H9 (cell line): ENCODE results near the gene CABLES1. TPM values are rescaled to one million over a fixed set of nuclear protein-coding genes. Genes with fewer than 3 reads are reported as not detected.

Experiments used
- DNase-seq: peaks from one replicate; pipeline ENCODE4 v3.0.0-alpha.2; 2017
- H2AFZ ChIP-seq: one replicate; pipeline ENCODE4 v1.6.1; 2013; ENCODE audit warnings: mild to moderate bottlenecking, low read length, control low read depth, moderate library complexity
- H2AK5ac ChIP-seq: 2 replicates; pipeline ENCODE4 v1.6.1; 2013; ENCODE audit warnings: low read length, control low read depth, mixed read lengths; ENCODE audit not compliant: insufficient read length
- H2BK120ac ChIP-seq: one replicate; pipeline ENCODE4 v1.6.1; 2013; ENCODE audit warnings: low read depth, mild to moderate bottlenecking, low read length, control low read depth, inconsistent platforms; ENCODE audit not compliant: poor library complexity, severe bottlenecking
- H2BK12ac ChIP-seq: 2 replicates; pipeline ENCODE4 v1.6.1; 2013; ENCODE audit warnings: low read length, control low read depth, mixed read lengths, low read depth; ENCODE audit not compliant: insufficient read length
- H2BK15ac ChIP-seq: 2 replicates; pipeline ENCODE4 v1.6.1; 2013; ENCODE audit warnings: low read depth, low read length, control low read depth
- H2BK20ac ChIP-seq: one replicate; pipeline ENCODE4 v1.6.1; 2013; ENCODE audit warnings: low read depth, mild to moderate bottlenecking, low read length, control low read depth, inconsistent platforms; ENCODE audit not compliant: poor library complexity, severe bottlenecking
- H2BK5ac ChIP-seq: 2 replicates; pipeline ENCODE4 v1.6.1; 2013; ENCODE audit warnings: low read length, control low read depth, mixed read lengths; ENCODE audit not compliant: insufficient read length
- H3K14ac ChIP-seq: 2 replicates; pipeline ENCODE4 v1.6.1; 2013; ENCODE audit warnings: low read length, control low read depth; ENCODE audit not compliant: insufficient read depth
- H3K18ac ChIP-seq: 2 replicates; pipeline ENCODE4 v1.6.1; 2013; ENCODE audit warnings: low read depth, mild to moderate bottlenecking, mixed read lengths, low read length, control low read depth; ENCODE audit not compliant: insufficient read length
- H3K23ac ChIP-seq: 2 replicates; pipeline ENCODE4 v1.6.1; 2013; ENCODE audit warnings: low read length, control low read depth, mixed read lengths, low read depth; ENCODE audit not compliant: insufficient read length
- H3K23me2 ChIP-seq: 2 replicates; pipeline ENCODE4 v1.6.1; 2013; ENCODE audit warnings: low read depth, mild to moderate bottlenecking, mixed read lengths, low read length, control low read depth; ENCODE audit not compliant: insufficient read length, poor library complexity, severe bottlenecking
- H3K27ac ChIP-seq: 2 replicates; pipeline ENCODE4 v1.5.1; 2013; ENCODE audit warnings: low read length, control low read depth, mixed read lengths, low read depth; ENCODE audit not compliant: insufficient read length
- H3K27me3 ChIP-seq: 2 replicates; pipeline ENCODE4 v1.6.1; 2013; ENCODE audit warnings: low read length, control low read depth, inconsistent platforms; ENCODE audit not compliant: insufficient read depth
- H3K4ac ChIP-seq: 2 replicates; pipeline ENCODE4 v1.6.1; 2013; ENCODE audit warnings: low read depth, mild to moderate bottlenecking, control low read depth, inconsistent platforms, low read length, moderate library complexity
- H3K4me1 ChIP-seq: 2 replicates; pipeline ENCODE4 v1.6.1; 2013; ENCODE audit warnings: low read length, control low read depth, inconsistent platforms; ENCODE audit not compliant: insufficient read depth
- H3K4me2 ChIP-seq: 2 replicates; pipeline ENCODE4 v1.6.1; 2013; ENCODE audit warnings: low read length, control low read depth, mixed read lengths; ENCODE audit not compliant: insufficient read length, insufficient read depth
- H3K56ac ChIP-seq: 2 replicates; pipeline ENCODE4 v1.6.1; 2013; ENCODE audit warnings: low read depth, mild to moderate bottlenecking, mixed read lengths, low read length, control low read depth; ENCODE audit not compliant: insufficient read length
- H3K79me1 ChIP-seq: 2 replicates; pipeline ENCODE4 v1.6.1; 2013; ENCODE audit warnings: low read depth, mild to moderate bottlenecking, moderate library complexity, low read length, control low read depth, inconsistent platforms; ENCODE audit not compliant: insufficient read depth, poor library complexity, severe bottlenecking
- H3K79me2 ChIP-seq: 2 replicates; pipeline ENCODE4 v1.6.1; 2013; ENCODE audit warnings: low read length, control low read depth, inconsistent platforms; ENCODE audit not compliant: insufficient read depth
- H3K9ac ChIP-seq: 2 replicates; pipeline ENCODE4 v1.6.1; 2013; ENCODE audit warnings: low read length, control low read depth, mixed read lengths; ENCODE audit not compliant: insufficient read length; ENCODE audit errors: extremely low read depth
- H3K9me3 ChIP-seq: one replicate; pipeline ENCODE4 v1.6.1; 2013; ENCODE audit warnings: low read depth, low read length, inconsistent platforms; ENCODE audit not compliant: control insufficient read depth
- H3T11ph ChIP-seq: one replicate; pipeline ENCODE4 v1.6.1; 2013; ENCODE audit warnings: mild to moderate bottlenecking, low read length, control low read depth, inconsistent platforms
- H4K20me1 ChIP-seq: one replicate; pipeline ENCODE4 v1.6.1; 2013; ENCODE audit not compliant: control insufficient read depth, insufficient read length, insufficient read depth
- H4K5ac ChIP-seq: 2 replicates; pipeline ENCODE4 v1.6.1; 2013; ENCODE audit warnings: low read depth, mild to moderate bottlenecking, mixed read lengths, low read length, control low read depth; ENCODE audit not compliant: insufficient read length
- H4K8ac ChIP-seq: replicated peaks from 2 replicates; pipeline ENCODE4 v1.6.1; 2013; ENCODE audit warnings: low read length, control low read depth, mixed read lengths, low read depth; ENCODE audit not compliant: insufficient read length
- H4K91ac ChIP-seq: 2 replicates; pipeline ENCODE4 v1.6.1; 2013; ENCODE audit warnings: low read depth, mild to moderate bottlenecking, moderate library complexity, mixed read lengths, low read length, control low read depth; ENCODE audit not compliant: insufficient read length
- H3K27ac Mint-ChIP-seq, 3 experiments: 2 replicates in 2 of 3; 3 replicates in 1 of 3; pipeline ENCODE4 v1.8.0; 2020 to 2021; ENCODE audit warnings: mixed read lengths in 3 of 3, mild to moderate bottlenecking in 1 of 3, moderate library complexity in 1 of 3
- H3K27me3 Mint-ChIP-seq: 2 replicates; pipeline ENCODE4 v1.8.0; 2021; ENCODE audit warnings: low read depth, mild to moderate bottlenecking, moderate library complexity, mixed read lengths
- H3K36me3 Mint-ChIP-seq, 3 experiments: 2 replicates in 2 of 3; 3 replicates in 1 of 3; pipeline ENCODE4 v1.8.0; 2020 to 2021; ENCODE audit warnings: low read depth in 3 of 3, mixed read lengths in 3 of 3; ENCODE audit not compliant: insufficient read depth in 1 of 3
- H3K4me1 Mint-ChIP-seq, 2 experiments: 2 replicates each; pipeline ENCODE4 v1.8.0; 2020; ENCODE audit warnings: mixed read lengths in 2 of 2
- H3K4me3 Mint-ChIP-seq, 2 experiments: 2 replicates in 1 of 2; 3 replicates in 1 of 2; pipeline ENCODE4 v1.8.0; 2020 to 2021; ENCODE audit warnings: mild to moderate bottlenecking in 2 of 2, mixed read lengths in 2 of 2, moderate library complexity in 1 of 2
- H3K9me3 Mint-ChIP-seq, 2 experiments: 2 replicates in 1 of 2; 3 replicates in 1 of 2; pipeline ENCODE4 v1.8.0; 2020; ENCODE audit warnings: mild to moderate bottlenecking in 2 of 2, mixed read lengths in 2 of 2, moderate library complexity in 1 of 2
- CTCF ChIP-seq: fragments of 200-600 bp; sonication (generic); conservative IDR thresholded peaks from 3 replicates; pipeline ENCODE4 v1.8.0; 2021; ENCODE audit warnings: antibody characterized with exemption, mild to moderate bottlenecking
- WGBS: extraction: QIAGEN DNeasy Blood & Tissue Kit; methylation state at CpG from one replicate; pipeline ENCODE4 v1.1.7; 2013; ENCODE audit warnings: missing lambda C conversion rate, low lambda C conversion rate, mixed read lengths; ENCODE audit not compliant: insufficient read length; ENCODE audit errors: extremely low coverage; 5-methylcytosine and 5-hydroxymethylcytosine counted together
- total RNA-seq: library from RNA; stranded (reverse); gene quantifications from 2 replicates; pipeline ENCODE4 v1.2.1, GENCODE V29; 2021

CABLES1 gene
- total RNA-seq, 1 experiment from 2014 or later = 27.1 TPM

GRCh38 chr18:23247331-23247730, 112.0 kb downstream of the CABLES1 start:
- no peaks in the 10 kb centered on the region for H4K20me1 ChIP-seq
- no peaks in the 10 kb centered on the region for H3K9me3 ChIP-seq
- no peaks in the 10 kb centered on the region for H3K27me3 ChIP-seq
- H2AK5ac ChIP-seq = no peak overlapping the region
- Mint-ChIP-seq H3K9me3 (peaks cover 13 to 15% of the 10 kb centered on the region in 2 experiments), H3K36me3 (peaks cover 37 to 70% (median 57%) of the 10 kb centered on the region in 3 experiments), H3K27ac (peak overlapping the region in 2 of 3 experiments; percentile 28 to 64; a peak in 3 of 7 replicates), H3K4me3 (no peak overlapping the region), H3K27me3 (no peaks in the 10 kb centered on the region; the same call in 1 of the 2 replicates), H3K4me1 (peaks cover 27 to 28% of the 10 kb centered on the region in 2 experiments)
- TF ChIP-seq CTCF = no peak
- no peak overlapping the region for H2BK15ac ChIP-seq
- no peaks in the 10 kb centered on the region for H3K23me2 ChIP-seq
- DNase-seq = no peak
- no peak overlapping the region for H4K8ac ChIP-seq
- no peak overlapping the region for H2AFZ ChIP-seq
- no peak overlapping the region for H2BK12ac ChIP-seq
- H2BK120ac ChIP-seq = no peak overlapping the region
- H3K27ac ChIP-seq = no peak overlapping the region
- H2BK20ac ChIP-seq = no peak overlapping the region
- no peak overlapping the region for H3K14ac ChIP-seq
- no peak overlapping the region for H3K9ac ChIP-seq
- no peak overlapping the region for H4K91ac ChIP-seq
- H3K4me1 ChIP-seq = no peaks in the 10 kb centered on the region
- no CpG with 5 or more reads among the region's 10 CpGs for WGBS
- H3K4ac ChIP-seq = no peak overlapping the region
- no peak overlapping the region for H3K56ac ChIP-seq
- H3K4me2 ChIP-seq = no peak overlapping the region
- no peak overlapping the region for H3K23ac ChIP-seq
- no peaks in the 10 kb centered on the region for H3K79me1 ChIP-seq
- no peak overlapping the region for H2BK5ac ChIP-seq
- H3K79me2 ChIP-seq = no peaks in the 10 kb centered on the region
- no peak overlapping the region for H4K5ac ChIP-seq
- H3K18ac ChIP-seq = no peak overlapping the region
- H3T11ph ChIP-seq = no peak overlapping the region
